Measurements from ENCODE around the gene PAPPA. TPM values are rescaled to one million over a fixed set of nuclear protein-coding genes. Genes with fewer than 3 reads are reported as not detected.

Gene PAPPA
- total and polyA plus RNA-seq, 2 of the 8 experiments (the other 6 are each of a cell fraction or from before 2014, with no cell fraction given): 0.18 to 0.63 TPM

DNA sequence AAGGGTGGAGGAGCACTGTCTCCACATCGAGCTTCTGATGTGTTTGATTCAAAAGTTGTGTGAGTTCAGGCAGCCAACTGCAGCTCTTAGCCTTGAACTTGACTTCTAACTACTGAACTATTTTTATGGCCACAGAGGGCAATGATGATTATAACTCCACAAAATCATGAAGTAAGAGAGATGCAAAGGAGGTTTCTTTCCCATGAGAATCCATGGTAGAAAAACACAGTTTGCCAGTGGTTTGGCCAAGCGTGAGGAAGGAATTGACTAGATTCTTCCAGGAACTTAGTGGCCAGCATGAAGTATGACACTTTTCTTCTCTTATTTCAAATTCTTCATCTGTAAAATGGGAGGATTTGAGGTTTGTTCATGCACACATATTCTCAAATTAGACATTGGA is 43.2 kb downstream of the PAPPA start:
- no peak overlapping the region for H2AK5ac ChIP-seq (ENCODE audit: low read depth, low read length)
- WGBS, 2 experiments (ENCODE audit: extremely low coverage in 1 of 2, insufficient coverage in 1 of 2, insufficient read length in 1 of 2, insufficient replicate concordance in 2 of 2, low coverage in 1 of 2, low lambda C conversion rate in 2 of 2, missing lambda C conversion rate in 1 of 2): 90% methylated on average over 2 of the region's 2 CpGs; no CpG with 5 or more reads in 1 of the 2 experiments
- POLR2A ChIA-PET (ENCODE audit: partially characterized antibody): no interaction called here

More for the DNA sequence above, 43.2 kb downstream of the PAPPA start:
- Histone ChIP-seq H2AFZ (ENCODE audit: low read length) (no peak overlapping the region), H3K9ac (replicated peaks in 1 of 4; ENCODE audit: extremely low read depth in 1 of 4, low read depth in 3 of 4, low read length in 3 of 4) (no peak overlapping the region), H3K4me2 (ENCODE audit: insufficient read depth in 1 of 2, low read depth in 2 of 2, low read length in 2 of 2) (no peak overlapping the region), H2BK5ac (ENCODE audit: low read depth, low read length) (no peak overlapping the region), H4K5ac (ENCODE audit: insufficient read length, low read depth, low read length) (no peak overlapping the region), H2BK12ac (ENCODE audit: low read depth, low read length) (no peak overlapping the region), H3K79me1 (ENCODE audit: low read depth, low read length) (no peaks in the 10 kb centered on the region), H3K14ac (ENCODE audit: insufficient read length) (no peak overlapping the region), H4K8ac (ENCODE audit: extremely low read depth, insufficient read depth, low read length) (no peak overlapping the region), H2BK120ac (replicated peaks; ENCODE audit: low read depth, low read length) (no peak overlapping the region), H4K20me1 (replicated peaks in 1 of 2; ENCODE audit: control insufficient read depth in 1 of 2, insufficient read depth in 2 of 2, low read length in 2 of 2) (no peaks in the 10 kb centered on the region), H3K27me3 (replicated peaks in 1 of 4; ENCODE audit: control insufficient read depth in 3 of 4, extremely low read depth in 1 of 4, insufficient read depth in 3 of 4, low read length in 3 of 4) (no peaks in the 10 kb centered on the region), H2BK15ac (ENCODE audit: low read length) (no peak overlapping the region), H3K9me3 (ENCODE audit: insufficient read depth in 2 of 2, low read depth in 1 of 2, low read length in 1 of 2) (no peaks in the 10 kb centered on the region), H3K23me2 (ENCODE audit: low read depth, low read length) (no peaks in the 10 kb centered on the region; the same call in 1 of the 2 replicates), H3K4me1 (replicated peaks in 1 of 4; ENCODE audit: control insufficient read depth in 3 of 4, insufficient read depth in 4 of 4, low read length in 3 of 4) (no peaks in the 10 kb centered on the region), H3K27ac (ENCODE audit: low read depth, low read length) (no peak overlapping the region), H3K4me3 (ENCODE audit: extremely low read depth in 1 of 4, insufficient read depth in 2 of 4, low read depth in 3 of 4, low read length in 4 of 4) (no peak overlapping the region), H3K56ac (replicated peaks; ENCODE audit: insufficient read length, low read depth, low read length) (no peak overlapping the region), H2BK20ac (ENCODE audit: low read length) (no peak overlapping the region), H4K91ac (replicated peaks; ENCODE audit: insufficient read length, low read length) (no peak overlapping the region), H3K79me2 (ENCODE audit: control insufficient read depth in 1 of 2, insufficient read depth in 2 of 2, low read length in 2 of 2) (no peaks in the 10 kb centered on the region), H3K4ac (replicated peaks; ENCODE audit: insufficient read length, low read depth, low read length) (no peak overlapping the region), H3K23ac (ENCODE audit: insufficient read length) (no peak overlapping the region), H3K36me3 (ENCODE audit: control insufficient read depth in 2 of 4, insufficient read depth in 4 of 4, low read length in 3 of 4) (no peaks in the 10 kb centered on the region), H3K18ac (ENCODE audit: extremely low read depth, low read length) (no peak overlapping the region)
- DNase-seq (ENCODE audit: low read depth in 1 of 2, low spot score in 2 of 2) (no peak), FAIRE-seq (no peak)
- TF ChIP-seq ASH2L (IDR thresholded peaks at IDR 0.05; ENCODE audit: low read length) (no peak), KDM4A (IDR thresholded peaks at IDR 0.05; ENCODE audit: low read depth, low read length, severe bottlenecking) (no peak), PHF8 (conservative IDR thresholded peaks at IDR 0.05; ENCODE audit: low read depth, low read length) (no peak), BACH1 (IDR thresholded peaks at IDR 0.05; ENCODE audit: low read length) (no peak), MAFK (IDR thresholded peaks at IDR 0.05; ENCODE audit: low read depth, low read length) (no peak), CREB1 (IDR thresholded peaks at IDR 0.05) (no peak), CHD2 (IDR thresholded peaks at IDR 0.05; ENCODE audit: low read length) (no peak), HDAC6 (IDR thresholded peaks at IDR 0.05; ENCODE audit: low read depth, low read length) (no peak), CEBPB (IDR thresholded peaks at IDR 0.05; ENCODE audit: low read depth, low read length) (no peak), RFX5 (IDR thresholded peaks at IDR 0.05; ENCODE audit: borderline replicate concordance, low read depth, low read length) (no peak), SP2 (IDR thresholded peaks at IDR 0.05; ENCODE audit: low read length) (no peak), SUZ12 (IDR thresholded peaks at IDR 0.05; ENCODE audit: low read length) (no peak), EP300 (IDR thresholded peaks at IDR 0.05; ENCODE audit: borderline replicate concordance in 1 of 2, low read depth in 2 of 2, low read length in 2 of 2) (no peak)
- CTCF ChIA-PET (ENCODE audit: partially characterized antibody): no interaction called here

All from H1 (cell line).